K562 (cell line): Measurements from ENCODE around the gene PITPNM3. TPM values are rescaled to one million over a fixed set of nuclear protein-coding genes. Genes with fewer than 3 reads are reported as not detected.
A peak's percentile ranks its signal among the peaks of the same experiment; 100 is the strongest.

ENCODE experiments used
- ATAC-seq: fragments of 200-7000 bp; cut with Tn5 transposase; 3 replicates; pipeline ENCODE4 v1.9.1; 2020; ENCODE audit warnings: moderate library complexity
- BruUV-seq: library from RNA; stranded (reverse); fragments of 400-500 nt; replicated peaks from 2 replicates; lab custom pipeline; 2021; lab: Mats Ljungman, UMichigan
- CTCF ChIA-PET: fragments of 300-600 bp; formaldehyde crosslinking; extraction: SDS; loops from one replicate; lab custom pipeline; 2021; ENCODE audit warnings: low intra/inter-chr PET ratio; lab: Yijun Ruan, JAX
- POLR2A ChIA-PET: fragments of 300-600, 350-650 bp; sonication (Branson Sonifier 250); formaldehyde crosslinking; extraction: SDS; loops from one replicate; lab custom pipeline; 2021; ENCODE audit warnings: antibody characterized with exemption, inconsistent platforms; lab: Yijun Ruan, JAX
- DNase-seq, 4 experiments: peaks; one replicate each; pipeline versions ENCODE4 v3.0.0 to v3.0.0-alpha.2; 2011 to 2018; ENCODE audit warnings: low spot score in 3 of 4, mixed read lengths in 3 of 4; ENCODE audit errors: extremely low read depth in 1 of 4
- FAIRE-seq: peaks from 2 replicates; lab custom pipeline; 2011; peaks lifted over from hg19 to GRCh38; lab: Jason Lieb, UNC
- H2AFZ ChIP-seq: 2 replicates; pipeline ENCODE4 v1.6.0; 2011; ENCODE audit warnings: low read depth, low read length, control low read depth, inconsistent platforms
- H3K27ac ChIP-seq: fragments of 200-600 bp; 3 replicates; pipeline ENCODE4 v1.8.0; 2011; ENCODE audit warnings: low read depth, mild to moderate bottlenecking, control low read depth, inconsistent platforms, low read length, moderate library complexity, mixed read lengths; ENCODE audit errors: extremely low read depth
- H3K27me3 ChIP-seq, 2 experiments: fragments of 300-600 bp in 1 of 2; 2 replicates in 1 of 2; 3 replicates in 1 of 2; pipeline versions ENCODE4 v1.6.0 to v1.8.0; 2011; ENCODE audit warnings: inconsistent platforms in 2 of 2, low read length in 2 of 2, mild to moderate bottlenecking in 1 of 2, mixed read lengths in 1 of 2, moderate library complexity in 1 of 2; ENCODE audit not compliant: control insufficient read depth in 2 of 2, insufficient read depth in 2 of 2
- H3K36me3 ChIP-seq: fragments of 300-600 bp; 3 replicates; pipeline ENCODE4 v1.8.0; 2011; ENCODE audit warnings: mild to moderate bottlenecking, low read length, inconsistent platforms; ENCODE audit not compliant: control insufficient read depth, insufficient read depth
- H3K4me1 ChIP-seq, 2 experiments: fragments of 200-600 bp in 1 of 2; replicated peaks in 1 of 2; 2 replicates in 1 of 2; 3 replicates in 1 of 2; pipeline versions ENCODE4 v1.5.1 to v1.8.0; 2011; ENCODE audit warnings: inconsistent platforms in 2 of 2, low read length in 2 of 2, mild to moderate bottlenecking in 1 of 2, mixed read lengths in 1 of 2, moderate library complexity in 1 of 2; ENCODE audit not compliant: control insufficient read depth in 2 of 2, insufficient read depth in 2 of 2
- H3K4me2 ChIP-seq: 2 replicates; pipeline ENCODE4 v1.6.1; 2011; ENCODE audit warnings: low read length, control low read depth, inconsistent platforms, mixed read lengths; ENCODE audit not compliant: insufficient read depth
- H3K4me3 ChIP-seq: fragments of 200-600 bp; sonication (generic), shearing (Covaris generic); 2 replicates; pipeline ENCODE4 v1.5.1; 2016; ENCODE audit warnings: control low read depth, inconsistent platforms
- H3K79me2 ChIP-seq: fragments of 200-600 bp; 3 replicates; pipeline ENCODE4 v1.8.0; 2011; ENCODE audit warnings: low read length, inconsistent platforms; ENCODE audit not compliant: control insufficient read depth, insufficient read depth
- H3K9ac ChIP-seq, 2 experiments: 2 replicates each; pipeline versions ENCODE4 v1.6.0 to v1.6.1; 2011; ENCODE audit warnings: low read depth in 2 of 2, low read length in 2 of 2, control low read depth in 1 of 2, inconsistent platforms in 1 of 2, mild to moderate bottlenecking in 1 of 2, mixed read lengths in 1 of 2; ENCODE audit not compliant: insufficient read depth in 1 of 2
- H3K9me1 ChIP-seq: one replicate; pipeline ENCODE4 v1.6.0; 2011; ENCODE audit warnings: inconsistent platforms, mild to moderate bottlenecking, low read length, moderate library complexity; ENCODE audit not compliant: control insufficient read depth, insufficient read depth
- H3K9me3 ChIP-seq: replicated peaks from 2 replicates; pipeline ENCODE4 v1.5.1; 2011; ENCODE audit warnings: low read depth, low read length, inconsistent platforms; ENCODE audit not compliant: control insufficient read depth, insufficient read depth
- H4K20me1 ChIP-seq: replicated peaks from 2 replicates; pipeline ENCODE4 v1.6.1; 2011; ENCODE audit warnings: low read length, inconsistent platforms, mixed read lengths; ENCODE audit not compliant: control insufficient read depth, insufficient read depth
- ATF1 ChIP-seq, 2 experiments: fragments of 450-650 bp in 1 of 2; IDR thresholded peaks; 2 replicates each; pipeline ENCODE4 v1.6.1; 2016; ENCODE audit warnings: missing compliant biosample characterization in 1 of 2, missing genetic modification characterization in 1 of 2
- ZNF175 ChIP-seq: fragments of 200-800 bp; sonication (Bioruptor generic); IDR thresholded peaks from 2 replicates; pipeline ENCODE4 v1.6.1; 2016; ENCODE audit warnings: low read depth, mild to moderate bottlenecking, missing genetic modification characterization, missing compliant biosample characterization
- WGBS: fragments of 100-300 bp; shearing (Covaris generic); methylation state at CpG from one replicate; pipeline ENCODE4 v1.1.6; 2016; ENCODE audit warnings: low coverage, mixed read lengths; ENCODE audit not compliant: insufficient coverage; ENCODE audit errors: missing lambda C conversion rate; 5-methylcytosine and 5-hydroxymethylcytosine counted together
- in situ Hi-C: fragments of 300-500 bp; cut with MboI; formaldehyde crosslinking; loops from 4 replicates; pipeline ENCODE4 v1.15.0; 2018; ENCODE audit warnings: inconsistent platforms, mixed read lengths
- intact Hi-C: fragments of 100-400 bp; cut with micrococcal nuclease; formaldehyde crosslinking; loops from 2 replicates; pipeline ENCODE4 v1.14.2; 2022
- polyA plus RNA-seq, 8 experiments: library from polyadenylated mRNA; depleted of rRNA in 4 of 8; stranded (reverse) in 5 of 8; unstranded in 3 of 8; fragments of >200 nt; fragmentation: Nextera tagmentation in 2 of 8; fragmentation: Illumina TruSeq in 1 of 8; extraction: Ambion mirVana in 2 of 8; extraction: Trizol in 1 of 8; gene quantifications; 2 replicates each; pipeline versions ENCODE4 v1.2.1 to v1.2.3, GENCODE V29; 2011 to 2014; ENCODE audit warnings: inconsistent platforms in 1 of 8, missing spikeins in 1 of 8
- total RNA-seq, 7 experiments: library from RNA; depleted of rRNA in 6 of 7; stranded (reverse); fragments of >200 nt in 6 of 7; fragmentation: Illumina TruSeq in 2 of 7; extraction: Trizol in 2 of 7; gene quantifications; 2 replicates each; pipeline versions ENCODE4 v1.2.1 to v1.2.3, GENCODE V29; 2011 to 2021; ENCODE audit warnings: low replicate concordance in 1 of 7
- TF ChIP-seq, protein P1 (sequence below): fragments of 450-650 bp; IDR thresholded peaks from 2 replicates; pipeline ENCODE4 v1.6.1; 2016; ENCODE audit warnings: mild to moderate bottlenecking, moderate library complexity

PITPNM3 gene
- total and polyA plus RNA-seq, 9 of the 15 experiments (the other 6 are each of a cell fraction or from before 2014, with no cell fraction given), result 0.14 to 0.38 (median 0.22) TPM; not detected in 2

DNA sequence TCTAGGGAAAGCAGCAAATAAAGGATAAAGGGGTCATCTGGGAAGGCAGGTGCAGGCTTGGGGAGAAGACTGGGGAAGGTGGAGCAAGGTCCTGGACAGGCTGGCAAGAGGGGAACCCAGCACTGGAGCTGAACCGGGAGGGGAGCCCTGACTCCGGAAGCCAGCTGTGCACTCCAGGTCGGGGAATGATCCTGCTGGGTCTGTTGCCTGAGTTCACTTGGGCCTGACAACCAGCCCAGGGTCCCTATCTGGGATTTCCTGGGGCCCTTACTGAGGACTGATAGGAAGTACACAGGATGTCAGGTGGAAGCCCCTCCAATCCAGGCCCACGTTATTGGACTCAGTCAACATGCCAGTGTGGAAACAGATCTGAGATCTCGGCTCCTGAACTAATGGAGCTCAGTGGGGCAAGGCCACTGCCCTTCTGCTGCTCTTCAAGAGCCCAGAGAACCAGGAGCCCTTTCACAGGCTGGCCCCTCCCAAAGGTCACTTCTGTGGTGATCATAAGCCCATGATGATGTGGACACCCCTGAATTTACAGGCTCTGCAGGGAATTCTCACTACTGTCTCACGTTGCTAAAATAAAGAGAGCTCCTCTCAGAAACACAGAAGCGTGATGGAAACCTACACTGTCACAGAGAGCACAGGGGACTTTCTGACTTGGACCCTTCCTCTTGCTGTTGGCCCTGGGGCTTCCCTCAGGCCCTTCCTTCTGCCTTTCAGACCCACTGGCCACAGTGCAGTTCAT lies 19.9 kb upstream of the PITPNM3 start:
- DNase-seq (no peak), FAIRE-seq (no peak)
- Histone ChIP-seq H3K9me1 (peaks cover 3% of the 10 kb centered on the region), H3K4me3 (no peak overlapping the region), H3K9me3 (no peaks in the 10 kb centered on the region), H3K9ac (peak overlapping the region; percentile 26 to 56; a peak in 1 of 4 replicates), H3K27ac (peak overlapping the region; percentile 80), H3K79me2 (no peaks in the 10 kb centered on the region), H3K4me1 (peaks cover 15 to 19% of the 10 kb centered on the region in 2 experiments), H3K27me3 (no peaks in the 10 kb centered on the region), H3K4me2 (no peak overlapping the region)
- in situ Hi-C loops, result no loop called here
- POLR2A ChIA-PET, result no interaction called here
- WGBS, result 39% methylated on average over 3 of the region's 7 CpGs
- CTCF ChIA-PET, result no interaction called here
- TF ChIP-seq, protein P1, sequence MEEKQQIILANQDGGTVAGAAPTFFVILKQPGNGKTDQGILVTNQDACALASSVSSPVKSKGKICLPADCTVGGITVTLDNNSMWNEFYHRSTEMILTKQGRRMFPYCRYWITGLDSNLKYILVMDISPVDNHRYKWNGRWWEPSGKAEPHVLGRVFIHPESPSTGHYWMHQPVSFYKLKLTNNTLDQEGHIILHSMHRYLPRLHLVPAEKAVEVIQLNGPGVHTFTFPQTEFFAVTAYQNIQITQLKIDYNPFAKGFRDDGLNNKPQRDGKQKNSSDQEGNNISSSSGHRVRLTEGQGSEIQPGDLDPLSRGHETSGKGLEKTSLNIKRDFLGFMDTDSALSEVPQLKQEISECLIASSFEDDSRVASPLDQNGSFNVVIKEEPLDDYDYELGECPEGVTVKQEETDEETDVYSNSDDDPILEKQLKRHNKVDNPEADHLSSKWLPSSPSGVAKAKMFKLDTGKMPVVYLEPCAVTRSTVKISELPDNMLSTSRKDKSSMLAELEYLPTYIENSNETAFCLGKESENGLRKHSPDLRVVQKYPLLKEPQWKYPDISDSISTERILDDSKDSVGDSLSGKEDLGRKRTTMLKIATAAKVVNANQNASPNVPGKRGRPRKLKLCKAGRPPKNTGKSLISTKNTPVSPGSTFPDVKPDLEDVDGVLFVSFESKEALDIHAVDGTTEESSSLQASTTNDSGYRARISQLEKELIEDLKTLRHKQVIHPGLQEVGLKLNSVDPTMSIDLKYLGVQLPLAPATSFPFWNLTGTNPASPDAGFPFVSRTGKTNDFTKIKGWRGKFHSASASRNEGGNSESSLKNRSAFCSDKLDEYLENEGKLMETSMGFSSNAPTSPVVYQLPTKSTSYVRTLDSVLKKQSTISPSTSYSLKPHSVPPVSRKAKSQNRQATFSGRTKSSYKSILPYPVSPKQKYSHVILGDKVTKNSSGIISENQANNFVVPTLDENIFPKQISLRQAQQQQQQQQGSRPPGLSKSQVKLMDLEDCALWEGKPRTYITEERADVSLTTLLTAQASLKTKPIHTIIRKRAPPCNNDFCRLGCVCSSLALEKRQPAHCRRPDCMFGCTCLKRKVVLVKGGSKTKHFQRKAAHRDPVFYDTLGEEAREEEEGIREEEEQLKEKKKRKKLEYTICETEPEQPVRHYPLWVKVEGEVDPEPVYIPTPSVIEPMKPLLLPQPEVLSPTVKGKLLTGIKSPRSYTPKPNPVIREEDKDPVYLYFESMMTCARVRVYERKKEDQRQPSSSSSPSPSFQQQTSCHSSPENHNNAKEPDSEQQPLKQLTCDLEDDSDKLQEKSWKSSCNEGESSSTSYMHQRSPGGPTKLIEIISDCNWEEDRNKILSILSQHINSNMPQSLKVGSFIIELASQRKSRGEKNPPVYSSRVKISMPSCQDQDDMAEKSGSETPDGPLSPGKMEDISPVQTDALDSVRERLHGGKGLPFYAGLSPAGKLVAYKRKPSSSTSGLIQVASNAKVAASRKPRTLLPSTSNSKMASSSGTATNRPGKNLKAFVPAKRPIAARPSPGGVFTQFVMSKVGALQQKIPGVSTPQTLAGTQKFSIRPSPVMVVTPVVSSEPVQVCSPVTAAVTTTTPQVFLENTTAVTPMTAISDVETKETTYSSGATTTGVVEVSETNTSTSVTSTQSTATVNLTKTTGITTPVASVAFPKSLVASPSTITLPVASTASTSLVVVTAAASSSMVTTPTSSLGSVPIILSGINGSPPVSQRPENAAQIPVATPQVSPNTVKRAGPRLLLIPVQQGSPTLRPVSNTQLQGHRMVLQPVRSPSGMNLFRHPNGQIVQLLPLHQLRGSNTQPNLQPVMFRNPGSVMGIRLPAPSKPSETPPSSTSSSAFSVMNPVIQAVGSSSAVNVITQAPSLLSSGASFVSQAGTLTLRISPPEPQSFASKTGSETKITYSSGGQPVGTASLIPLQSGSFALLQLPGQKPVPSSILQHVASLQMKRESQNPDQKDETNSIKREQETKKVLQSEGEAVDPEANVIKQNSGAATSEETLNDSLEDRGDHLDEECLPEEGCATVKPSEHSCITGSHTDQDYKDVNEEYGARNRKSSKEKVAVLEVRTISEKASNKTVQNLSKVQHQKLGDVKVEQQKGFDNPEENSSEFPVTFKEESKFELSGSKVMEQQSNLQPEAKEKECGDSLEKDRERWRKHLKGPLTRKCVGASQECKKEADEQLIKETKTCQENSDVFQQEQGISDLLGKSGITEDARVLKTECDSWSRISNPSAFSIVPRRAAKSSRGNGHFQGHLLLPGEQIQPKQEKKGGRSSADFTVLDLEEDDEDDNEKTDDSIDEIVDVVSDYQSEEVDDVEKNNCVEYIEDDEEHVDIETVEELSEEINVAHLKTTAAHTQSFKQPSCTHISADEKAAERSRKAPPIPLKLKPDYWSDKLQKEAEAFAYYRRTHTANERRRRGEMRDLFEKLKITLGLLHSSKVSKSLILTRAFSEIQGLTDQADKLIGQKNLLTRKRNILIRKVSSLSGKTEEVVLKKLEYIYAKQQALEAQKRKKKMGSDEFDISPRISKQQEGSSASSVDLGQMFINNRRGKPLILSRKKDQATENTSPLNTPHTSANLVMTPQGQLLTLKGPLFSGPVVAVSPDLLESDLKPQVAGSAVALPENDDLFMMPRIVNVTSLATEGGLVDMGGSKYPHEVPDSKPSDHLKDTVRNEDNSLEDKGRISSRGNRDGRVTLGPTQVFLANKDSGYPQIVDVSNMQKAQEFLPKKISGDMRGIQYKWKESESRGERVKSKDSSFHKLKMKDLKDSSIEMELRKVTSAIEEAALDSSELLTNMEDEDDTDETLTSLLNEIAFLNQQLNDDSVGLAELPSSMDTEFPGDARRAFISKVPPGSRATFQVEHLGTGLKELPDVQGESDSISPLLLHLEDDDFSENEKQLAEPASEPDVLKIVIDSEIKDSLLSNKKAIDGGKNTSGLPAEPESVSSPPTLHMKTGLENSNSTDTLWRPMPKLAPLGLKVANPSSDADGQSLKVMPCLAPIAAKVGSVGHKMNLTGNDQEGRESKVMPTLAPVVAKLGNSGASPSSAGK, result no peak
- TF ChIP-seq ZNF175 (CRISPR knock-in tag) (no peak), ATF1 (CRISPR knock-in tag; IDR thresholded peaks at IDR 0.05) (no peak), ATF1 (tag; IDR thresholded peaks at IDR 0.05) (no peak)
- TF ChIP-seq, all 486 proteins: peak for 0
- H4K20me1 ChIP-seq, result no peaks in the 10 kb centered on the region
- no TSS peak for BruUV-seq
- H2AFZ ChIP-seq, result no peak overlapping the region
- intact Hi-C loops, result no loop called here
- no peak for ATAC-seq
- H3K36me3 ChIP-seq, result peaks cover 10% of the 10 kb centered on the region; the same call in 2 of the 3 replicates
